ENCODE data around the gene FOXJ2.
A peak's percentile ranks its signal among the peaks of the same experiment; 100 is the strongest.
"Not testable (repeated sequence)": the region's sequence is repeated elsewhere in the genome, so short reads cannot be mapped to it uniquely, and the experiment has no call there.

Gene FOXJ2

GRCh38 chr12:8032242-8033152 lies at the start of gene FOXJ2:
Gene FOXJ2 (plus strand): TSS chr12:8032716. CDS start chr12:8039833, 7,117 bp downstream.
- DNase-seq: no peak

- DNase-seq: not testable (repeated sequence)
Observed at GRCh38 chr12:7983019-7983418, 49.5 kb upstream of the FOXJ2 start.

GRCh38 chr12:7983460-7983859 lies 49.1 kb upstream of the FOXJ2 start:
- DNase-seq: not testable (repeated sequence)

- no peak for DNase-seq
Observed at GRCh38 chr12:7984900-7985299, 47.6 kb upstream of the FOXJ2 start.

- no peak for DNase-seq
Observed at GRCh38 chr12:7985802-7986418, 46.6 kb upstream of the FOXJ2 start.

GRCh38 chr12:7989827-7990491 lies 42.6 kb upstream of the FOXJ2 start:
- peak; percentile 32 for DNase-seq

GRCh38 chr12:7991535-7991934 lies 41.0 kb upstream of the FOXJ2 start:
- DNase-seq: no peak

- DNase-seq: no peak
Observed at GRCh38 chr12:7994731-7995205, 37.7 kb upstream of the FOXJ2 start.

- DNase-seq: peak; percentile 84
Observed at GRCh38 chr12:7995266-7995963, 37.1 kb upstream of the FOXJ2 start.

- DNase-seq: not testable (repeated sequence)
Observed at GRCh38 chr12:8000827-8001226, 31.7 kb upstream of the FOXJ2 start.

- not testable (repeated sequence) for DNase-seq
Observed at GRCh38 chr12:8001496-8001895, 31.0 kb upstream of the FOXJ2 start.

- DNase-seq: not testable (repeated sequence)
Observed at GRCh38 chr12:8004897-8005296, 27.6 kb upstream of the FOXJ2 start.

- no peak for DNase-seq
Observed at GRCh38 chr12:8011331-8011730, 21.2 kb upstream of the FOXJ2 start.

GRCh38 chr12:8012651-8013309 lies 19.7 kb upstream of the FOXJ2 start:
- DNase-seq: no peak

- no peak for DNase-seq
Observed at GRCh38 chr12:8014836-8015235, 17.7 kb upstream of the FOXJ2 start.

GRCh38 chr12:8018213-8018612 lies 14.3 kb upstream of the FOXJ2 start:
- not testable (repeated sequence) for DNase-seq

- DNase-seq: no peak
Observed at GRCh38 chr12:8018666-8019581, 13.6 kb upstream of the FOXJ2 start.

GRCh38 chr12:8026291-8026900 lies 6.1 kb upstream of the FOXJ2 start:
- DNase-seq: peak; percentile 93

GRCh38 chr12:8027856-8028255 lies 4.7 kb upstream of the FOXJ2 start:
- DNase-seq: no peak

GRCh38 chr12:8028267-8028666 lies 4.2 kb upstream of the FOXJ2 start:
- no peak for DNase-seq

- no peak for DNase-seq
Observed at GRCh38 chr12:8030189-8030588, 2.3 kb upstream of the FOXJ2 start.
